Activated CD4-positive, CD25-positive, alpha-beta regulatory T cell (primary cell): Measurements from ENCODE around the gene MYBPH.

Experiments
- DNase-seq, 4 experiments: peaks; one replicate each; lab custom pipeline; 2025; lab: John Stamatoyannopoulos, UW

The MYBPH gene

GRCh38 chr1:203128716-203129500, 46.7 kb downstream of the MYBPH start:
- DNase-seq, result no peak

GRCh38 chr1:203128431-203128715, 47.3 kb downstream of the MYBPH start:
- DNase-seq, result no peak

DNA sequence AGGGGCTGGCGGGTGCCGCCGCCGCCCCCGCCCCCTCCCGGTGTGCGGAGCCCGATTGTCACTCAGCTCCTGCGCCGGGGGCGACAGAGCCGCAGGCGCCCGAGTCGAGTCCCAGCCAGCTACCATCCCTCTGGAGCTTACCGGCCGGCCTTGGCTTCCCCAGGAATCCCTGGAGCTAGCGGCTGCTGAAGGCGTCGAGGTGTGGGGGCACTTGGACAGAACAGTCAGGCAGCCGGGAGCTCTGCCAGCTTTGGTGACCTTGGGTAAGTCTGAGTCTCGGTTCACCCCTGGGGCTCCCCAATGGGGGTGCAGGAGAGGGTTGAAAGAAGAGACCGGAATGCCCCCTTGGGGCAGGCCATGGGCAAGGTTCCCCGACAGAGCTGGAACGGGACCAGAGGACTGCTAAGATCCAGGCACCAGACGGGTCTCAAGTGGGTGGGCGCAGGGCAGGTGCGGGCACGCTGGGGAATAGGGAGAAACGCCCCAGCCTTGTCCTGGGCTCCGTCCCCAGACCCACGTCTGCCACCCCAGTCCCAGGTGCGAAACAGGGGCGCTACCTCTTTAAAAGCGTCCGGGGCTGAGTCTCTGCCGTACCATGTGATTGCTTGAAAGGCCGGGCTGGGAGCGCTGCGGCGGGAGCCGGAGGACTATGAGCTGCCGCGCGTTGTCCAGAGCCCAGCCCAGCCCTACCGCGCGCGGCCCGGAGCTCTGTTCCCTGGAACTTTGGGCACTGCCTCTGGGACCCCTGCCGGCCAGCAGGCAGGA, 47.8 kb downstream of the MYBPH start, which contains the start of gene ADORA1:
ADORA1 (plus strand) TSS at position 61 of the 765 bp plus-strand sequence. CDS start 1,116 bp downstream, outside the sequence.
- DNase-seq, result no peak

- no peak for DNase-seq
Measured at GRCh38 chr1:203126866-203127665, 48.6 kb downstream of the MYBPH start.

GRCh38 chr1:203126151-203126865, 49.3 kb downstream of the MYBPH start:
- no peak for DNase-seq

- DNase-seq, result no peak
Measured at GRCh38 chr1:203124546-203125317, 50.9 kb downstream of the MYBPH start.

GRCh38 chr1:203124011-203124410, 51.6 kb downstream of the MYBPH start:
- no peak for DNase-seq

- no peak for DNase-seq
Measured at GRCh38 chr1:203122159-203122558, 53.5 kb downstream of the MYBPH start.

GRCh38 chr1:203121186-203122015, 54.2 kb downstream of the MYBPH start:
- no peak for DNase-seq

DNA sequence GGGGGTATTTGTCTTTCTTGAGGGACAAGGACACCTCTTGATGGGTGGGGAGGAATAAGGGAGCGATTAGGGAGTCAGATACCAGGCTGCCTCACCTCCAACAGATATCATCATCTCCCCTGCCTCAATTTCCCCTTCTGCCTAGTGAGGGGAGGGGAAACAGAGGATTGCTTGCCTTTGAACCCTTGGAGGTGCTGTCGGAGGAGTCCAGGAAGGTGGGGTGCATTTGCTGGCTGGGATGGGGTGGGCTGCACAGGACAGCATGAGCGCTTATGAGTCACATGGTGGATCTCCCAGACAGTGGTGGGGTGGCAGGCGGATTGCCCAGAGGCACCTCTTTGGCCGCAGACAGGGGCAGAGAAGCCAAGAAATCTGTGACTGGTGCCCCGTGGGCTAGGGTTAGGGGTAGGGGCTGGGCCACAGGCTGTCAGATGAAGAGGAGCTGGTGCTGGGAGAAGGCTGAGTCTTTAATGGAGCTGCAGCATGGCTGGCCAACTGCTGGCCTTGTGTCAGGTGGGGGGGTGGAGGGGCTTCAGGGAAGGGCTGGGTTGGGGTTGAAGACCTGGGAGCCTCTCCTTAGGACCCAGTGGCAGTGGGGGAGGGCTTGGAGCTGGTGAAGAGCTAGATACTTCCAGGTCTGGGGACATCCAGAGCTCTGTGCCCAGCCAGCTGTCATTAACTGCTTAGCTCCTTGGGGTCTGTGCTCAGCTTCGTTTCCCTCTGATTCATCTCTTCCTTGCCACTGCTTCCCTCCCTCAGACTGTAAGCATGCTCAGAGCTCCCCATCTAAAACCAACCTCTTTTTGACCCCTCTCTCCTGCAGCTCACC, 55.1 kb downstream of the MYBPH start:
- no peak for DNase-seq
